ENCODE results near the gene CD48.

CD48 gene

GRCh38 chr1:160679893-160680292 is 31.7 kb downstream of the CD48 start:
- no peaks in the 10 kb centered on the region for H3K27me3 ChIP-seq (ENCODE audit: low read depth, low read length)
- TF ChIP-seq CTCF (IDR thresholded peaks at IDR 0.05; ENCODE audit: low read depth, low read length): no peak
- TF ChIP-seq EZH2phosphoT487 (IDR thresholded peaks at IDR 0.05; ENCODE audit: low read depth): no peak
- no peak overlapping the region for H2AFZ ChIP-seq (ENCODE audit: low read depth, low read length)
- peaks cover 54% of the 10 kb centered on the region for H3K36me3 ChIP-seq (replicated peaks; ENCODE audit: low read depth, low read length)
- peaks cover 31% of the 10 kb centered on the region for H3K4me1 ChIP-seq (ENCODE audit: low read length)
- no peak overlapping the region for H3K4me3 ChIP-seq (ENCODE audit: low read length)
- H3K27ac ChIP-seq (ENCODE audit: low read length): no peak overlapping the region
- H3K9me3 ChIP-seq (ENCODE audit: insufficient read depth, low read length): no peaks in the 10 kb centered on the region
- H3K9ac ChIP-seq (ENCODE audit: low read length): no peak overlapping the region
- no peaks in the 10 kb centered on the region for H4K20me1 ChIP-seq (ENCODE audit: insufficient read depth, low read length)
- H3K79me2 ChIP-seq (ENCODE audit: low read length): no peaks in the 10 kb centered on the region
- no peak overlapping the region for H3K4me2 ChIP-seq (ENCODE audit: low read length)

GRCh38 chr1:160676869-160677597 is 34.6 kb downstream of the CD48 start:
- no peak overlapping the region for H2AFZ ChIP-seq (ENCODE audit: low read depth, low read length)
- no peaks in the 10 kb centered on the region for H3K27me3 ChIP-seq (ENCODE audit: low read depth, low read length)
- no peak overlapping the region for H3K9ac ChIP-seq (ENCODE audit: low read length)
- H4K20me1 ChIP-seq (ENCODE audit: insufficient read depth, low read length): no peaks in the 10 kb centered on the region
- no peak overlapping the region for H3K4me2 ChIP-seq (ENCODE audit: low read length)
- H3K4me1 ChIP-seq (ENCODE audit: low read length): peaks cover 39% of the 10 kb centered on the region
- no peaks in the 10 kb centered on the region for H3K9me3 ChIP-seq (ENCODE audit: insufficient read depth, low read length)
- H3K4me3 ChIP-seq (ENCODE audit: low read length): no peak overlapping the region
- TF ChIP-seq EZH2phosphoT487 (IDR thresholded peaks at IDR 0.05; ENCODE audit: low read depth) (no peak), CTCF (IDR thresholded peaks at IDR 0.05; ENCODE audit: low read depth, low read length) (no peak)
- no peaks in the 10 kb centered on the region for H3K79me2 ChIP-seq (ENCODE audit: low read length)
- no peak overlapping the region for H3K27ac ChIP-seq (ENCODE audit: low read length)
- peaks cover 40% of the 10 kb centered on the region for H3K36me3 ChIP-seq (replicated peaks; ENCODE audit: low read depth, low read length)

- Histone ChIP-seq H3K79me2 (ENCODE audit: low read length) (no peaks in the 10 kb centered on the region), H3K4me3 (ENCODE audit: low read length) (no peak overlapping the region), H2AFZ (ENCODE audit: low read depth, low read length) (no peak overlapping the region), H3K4me1 (ENCODE audit: low read length) (peaks cover 40% of the 10 kb centered on the region), H3K9me3 (ENCODE audit: insufficient read depth, low read length) (no peaks in the 10 kb centered on the region), H3K36me3 (replicated peaks; ENCODE audit: low read depth, low read length) (peaks cover 29% of the 10 kb centered on the region), H3K27ac (ENCODE audit: low read length) (peak overlapping the region; percentile 6; the same call in 1 of the 2 replicates), H3K4me2 (ENCODE audit: low read length) (no peak overlapping the region), H4K20me1 (ENCODE audit: insufficient read depth, low read length) (no peaks in the 10 kb centered on the region), H3K9ac (ENCODE audit: low read length) (no peak overlapping the region), H3K27me3 (ENCODE audit: low read depth, low read length) (no peaks in the 10 kb centered on the region)
- TF ChIP-seq EZH2phosphoT487 (IDR thresholded peaks at IDR 0.05; ENCODE audit: low read depth): no peak
- TF ChIP-seq CTCF (IDR thresholded peaks at IDR 0.05; ENCODE audit: low read depth, low read length): peak; percentile 97
These were observed 35.8 kb downstream of the CD48 start for GRCh38 chr1:160675641-160676410.

- peaks cover 15% of the 10 kb centered on the region for H3K36me3 ChIP-seq (replicated peaks; ENCODE audit: low read depth, low read length)
- no peaks in the 10 kb centered on the region for H3K9me3 ChIP-seq (ENCODE audit: insufficient read depth, low read length)
- H3K9ac ChIP-seq (ENCODE audit: low read length): no peak overlapping the region
- H3K4me3 ChIP-seq (ENCODE audit: low read length): no peak overlapping the region
- no peaks in the 10 kb centered on the region for H4K20me1 ChIP-seq (ENCODE audit: insufficient read depth, low read length)
- no peaks in the 10 kb centered on the region for H3K79me2 ChIP-seq (ENCODE audit: low read length)
- no peak overlapping the region for H2AFZ ChIP-seq (ENCODE audit: low read depth, low read length)
- H3K4me1 ChIP-seq (ENCODE audit: low read length): peaks cover 40% of the 10 kb centered on the region
- TF ChIP-seq EZH2phosphoT487 (IDR thresholded peaks at IDR 0.05; ENCODE audit: low read depth): no peak
- no peak for TF ChIP-seq CTCF (IDR thresholded peaks at IDR 0.05; ENCODE audit: low read depth, low read length)
- no peaks in the 10 kb centered on the region for H3K27me3 ChIP-seq (ENCODE audit: low read depth, low read length)
- no peak overlapping the region for H3K27ac ChIP-seq (ENCODE audit: low read length)
- peak overlapping the region; percentile 49; the same call in 1 of the 2 replicates for H3K4me2 ChIP-seq (ENCODE audit: low read length)
These were observed 37.2 kb downstream of the CD48 start for GRCh38 chr1:160674415-160674814.

Measured in OCI-LY3 (cell line).